Inflammatory macrophage (primary cell): ENCODE data around the gene RNASE1.
"Not testable (repeated sequence)": the region's sequence is repeated elsewhere in the genome, so short reads cannot be mapped to it uniquely, and the experiment has no call there.

Source experiments
- DNase-seq, 2 donors: peaks; one replicate each; pipeline ENCODE4 v3.0.0-alpha.2; 2020 to 2022

Gene RNASE1

DNA sequence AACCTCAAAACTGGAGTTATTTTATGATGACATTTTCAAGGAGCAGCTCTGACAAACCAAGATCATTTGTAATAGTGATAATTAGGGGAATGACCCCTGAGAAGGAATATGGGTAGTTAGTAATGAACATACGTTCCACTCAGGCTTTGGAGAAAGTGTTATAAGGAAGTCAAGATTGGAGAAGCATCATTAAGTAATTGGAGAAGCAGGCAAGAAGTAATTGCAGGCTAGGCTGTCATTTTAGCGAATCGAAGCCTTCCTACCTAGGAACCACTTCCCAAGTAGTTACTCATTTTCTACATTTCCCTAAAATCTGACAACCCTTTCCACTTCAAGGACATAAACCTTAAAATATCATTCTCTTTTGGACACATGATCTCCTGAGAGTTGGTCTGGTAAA, 33.2 kb downstream of the RNASE1 start:
- DNase-seq = peak; percentile 39 to 49

DNA sequence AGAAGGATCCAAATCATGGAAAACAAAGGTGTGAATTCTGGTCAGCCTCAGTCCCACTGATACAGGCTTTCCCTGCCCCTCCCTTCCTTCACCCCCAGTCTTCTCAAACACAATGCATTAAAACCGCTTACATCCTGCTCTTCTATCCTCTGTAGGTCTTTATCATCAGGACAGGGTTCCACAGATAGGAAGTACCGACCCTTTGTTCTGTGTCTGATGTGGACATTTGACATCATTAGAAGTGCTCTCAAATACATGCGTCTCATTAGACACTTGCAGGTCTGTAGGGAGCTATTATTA, 34.1 kb downstream of the RNASE1 start:
- DNase-seq = no peak

DNA sequence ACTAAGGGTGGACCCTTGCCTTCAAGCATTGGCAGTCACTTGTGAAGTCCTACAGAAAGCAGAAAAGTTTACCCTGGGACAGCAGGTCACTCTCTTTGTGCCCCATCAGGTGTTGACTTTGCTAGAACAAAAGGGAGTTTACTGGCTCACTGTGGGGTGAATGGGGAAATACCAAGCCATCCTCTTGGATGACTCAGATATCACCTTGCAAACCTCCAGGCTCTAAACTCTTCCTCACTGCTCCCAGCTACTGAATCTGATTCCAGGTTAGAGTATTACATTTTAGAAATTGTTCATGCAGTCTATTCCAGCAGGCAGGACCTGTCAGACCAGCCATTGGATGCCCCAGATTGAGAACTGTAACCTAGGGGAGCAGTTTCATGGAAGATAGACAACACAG, 41.7 kb downstream of the RNASE1 start:
- DNase-seq = no peak

DNA sequence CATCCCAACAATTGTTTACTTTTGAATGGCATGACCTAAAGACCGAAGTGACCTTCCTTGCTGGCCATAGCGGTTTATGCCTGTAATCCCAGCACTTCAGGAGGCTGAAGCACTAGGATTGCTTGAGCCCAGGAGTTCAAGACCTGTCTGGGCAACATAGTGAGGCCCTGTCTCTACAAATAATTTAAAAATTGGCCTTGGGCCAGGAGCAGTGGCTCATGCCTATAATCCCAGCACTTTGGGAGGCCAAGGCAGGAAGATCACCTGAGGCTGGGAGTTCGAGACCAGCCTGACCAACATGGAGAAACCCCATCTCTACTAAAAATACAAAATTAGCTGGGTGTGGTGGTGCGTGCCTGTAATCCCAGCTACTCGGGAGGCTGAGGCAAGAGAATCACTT, 43.2 kb downstream of the RNASE1 start:
- not testable (repeated sequence) for DNase-seq

DNA sequence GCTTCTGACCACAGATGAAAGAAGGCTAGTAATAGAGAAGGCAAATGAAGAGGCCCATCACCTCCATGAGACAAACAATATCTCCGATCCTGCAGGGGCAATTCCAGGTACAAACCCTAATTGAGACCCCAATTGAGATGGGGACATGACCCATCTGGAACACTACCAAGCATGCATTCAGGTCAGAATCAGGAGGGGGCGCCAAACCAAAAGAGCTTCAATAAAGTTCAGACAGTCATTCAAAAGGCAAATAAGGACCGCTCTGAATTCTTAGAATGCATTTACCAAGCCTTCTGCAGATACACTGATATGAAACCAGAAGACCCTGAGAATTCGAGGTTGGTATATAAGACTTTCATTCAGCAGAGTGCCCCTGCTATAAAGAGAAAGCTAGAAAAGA, 44.7 kb downstream of the RNASE1 start:
- DNase-seq = peak; percentile 40 to 52

DNA sequence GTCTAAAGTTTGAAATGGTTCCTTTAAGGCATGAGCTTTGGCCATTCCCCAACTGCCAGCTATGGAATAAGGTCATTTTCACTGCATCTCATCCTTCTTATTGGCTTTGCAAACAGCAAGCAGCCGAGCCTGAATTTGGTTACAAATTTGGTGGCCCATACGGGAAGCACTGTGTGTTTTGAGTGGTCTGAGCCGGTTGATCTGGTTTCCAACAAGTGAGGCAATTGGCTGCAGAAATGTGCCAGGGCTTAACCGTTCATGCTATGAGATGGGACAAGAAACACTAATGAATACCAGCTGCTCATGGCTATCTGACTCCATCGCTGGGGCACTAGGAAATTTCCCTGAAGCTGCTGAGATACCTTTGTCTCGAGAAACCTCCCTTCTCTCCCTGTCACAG, 47.6 kb downstream of the RNASE1 start:
- no peak for DNase-seq

DNA sequence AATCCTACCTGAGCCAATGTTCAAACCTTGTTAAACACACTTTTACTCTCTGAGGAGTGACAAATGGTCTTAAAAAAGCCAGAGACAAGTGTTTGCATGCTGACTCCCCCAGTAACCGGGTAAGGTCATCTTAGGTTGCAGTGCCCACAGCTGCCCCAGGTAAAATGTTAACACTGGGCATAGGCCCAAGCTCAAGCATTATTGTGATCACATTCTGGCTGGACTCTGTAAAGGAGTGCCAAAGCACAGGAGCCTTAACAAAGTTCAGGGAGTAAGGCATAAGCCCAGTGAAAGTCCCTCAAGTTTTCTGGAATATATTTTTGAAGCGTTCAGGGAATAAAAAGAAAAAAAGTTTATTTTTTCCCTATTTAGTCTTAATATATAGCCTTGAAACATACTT, 48.3 kb downstream of the RNASE1 start:
- no peak for DNase-seq

DNA sequence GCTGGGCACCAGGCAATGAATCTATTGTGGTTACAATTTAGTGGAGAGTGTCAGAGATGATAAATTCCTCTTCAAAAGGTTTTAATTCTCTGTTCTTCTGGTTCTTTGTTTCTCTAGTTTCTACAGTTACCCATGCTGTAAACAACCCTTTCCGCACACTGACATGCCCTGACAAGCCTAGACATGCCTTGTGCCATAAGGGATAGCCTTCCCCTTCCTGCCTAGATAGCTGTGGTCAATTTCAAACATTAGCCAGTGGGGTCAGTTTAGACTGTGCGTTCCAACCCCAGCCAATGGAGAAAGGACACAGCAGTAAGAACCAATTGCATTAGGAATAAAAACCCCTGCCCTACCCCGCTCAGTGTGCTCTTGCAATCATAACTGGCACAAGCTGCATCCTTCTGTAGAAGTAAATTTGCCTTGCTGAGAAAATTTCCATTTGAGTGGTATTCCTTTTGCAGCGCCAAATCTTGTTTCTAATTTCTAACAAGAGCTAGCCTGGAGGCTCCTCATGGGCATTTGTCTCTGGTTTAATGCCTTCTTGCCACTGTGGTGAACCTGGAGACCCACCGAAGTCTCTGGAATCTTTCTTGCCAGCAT, 50.6 kb downstream of the RNASE1 start:
- DNase-seq = no peak
